Right atrium auricular region (tissue), 2 donors: Measurements from ENCODE around the gene C3orf22. TPM values are rescaled to one million over a fixed set of nuclear protein-coding genes. Genes with fewer than 3 reads are reported as not detected.

Source experiments
- DNase-seq: peaks from one replicate; pipeline ENCODE4 v3.0.0-alpha.2; 2019; ENCODE audit warnings: low spot score
- H3K27ac ChIP-seq, 2 donors: fragments of 200-600 bp; sonication (generic); 1 replicate in 1 of 2; 2 replicates in 1 of 2; pipeline ENCODE4 v1.5.1; 2016 to 2019
- H3K27me3 ChIP-seq, 2 donors: fragments of 200-600 bp; sonication (generic); one replicate each; pipeline versions ENCODE4 v1.5.1 to v1.6.0; 2017 to 2019
- H3K36me3 ChIP-seq: fragments of 200-600 bp; sonication (generic); one replicate; pipeline ENCODE4 v1.5.1; 2016
- H3K4me1 ChIP-seq, 2 donors: fragments of 200-600 bp; sonication (generic); one replicate each; pipeline versions ENCODE4 v1.5.1 to v1.6.0; 2017 to 2019
- H3K4me3 ChIP-seq, 2 donors: fragments of 200-600 bp; sonication (generic); 1 replicate in 1 of 2; 2 replicates in 1 of 2; pipeline ENCODE4 v1.5.1; 2017 to 2019; ENCODE audit warnings: mild to moderate bottlenecking in 1 of 2, moderate library complexity in 1 of 2
- H3K9me3 ChIP-seq, 2 donors: fragments of 200-600 bp; sonication (generic); one replicate each; pipeline ENCODE4 v1.5.1; 2019
- CTCF ChIP-seq, 2 donors: fragments of 200-600 bp; sonication (generic); IDR thresholded peaks; one replicate each; pipeline ENCODE4 v1.5.1; 2019; ENCODE audit warnings: antibody characterized with exemption in 2 of 2
- total RNA-seq, 2 donors: library from RNA; depleted of rRNA; stranded (reverse); fragments of >200 nt; gene quantifications; one replicate each; pipeline ENCODE4 v1.1.0, GENCODE V29; 2016

Gene C3orf22
- total RNA-seq, 2 donors from 2014 or later = not detected

DNA sequence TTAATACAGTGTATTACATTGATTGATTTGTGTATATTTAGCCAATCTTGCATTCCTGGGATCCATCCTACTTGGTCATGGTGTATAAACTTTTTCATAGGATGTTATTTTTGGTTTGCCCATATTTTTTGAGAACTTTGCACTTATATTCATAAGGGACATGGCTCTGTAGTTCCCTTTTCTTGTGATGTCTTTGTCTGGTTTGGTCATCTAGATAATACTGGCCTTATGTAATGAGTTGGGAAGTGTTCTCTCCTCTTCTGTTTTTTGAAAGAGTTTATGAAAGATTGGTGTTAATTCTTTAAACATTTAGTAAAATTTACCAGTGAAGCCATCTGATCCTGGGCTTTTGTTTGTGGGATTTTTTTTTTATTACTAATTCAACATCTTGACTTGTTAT, 25.2 kb downstream of the C3orf22 start:
- peaks cover 0 to 23% of the 10 kb centered on the region in 2 donors for H3K4me1 ChIP-seq
- no peak overlapping the region for H3K27ac ChIP-seq
- no peak for TF ChIP-seq CTCF (IDR thresholded peaks at IDR 0.05)

GRCh38 chr3:126531051-126531330, 27.7 kb downstream of the C3orf22 start:
- Histone ChIP-seq H3K27ac (peak overlapping the region in 1 of 2 donors; percentile 32), H3K36me3 (no peaks in the 10 kb centered on the region), H3K4me1 (peaks cover 0 to 23% of the 10 kb centered on the region in 2 donors), H3K27me3 (no peaks in the 10 kb centered on the region), H3K4me3 (no peak overlapping the region), H3K9me3 (no peaks in the 10 kb centered on the region)
- no peak for DNase-seq
- TF ChIP-seq CTCF (IDR thresholded peaks at IDR 0.05) = no peak

More for the DNA sequence above, 25.2 kb downstream of the C3orf22 start:
- H3K9me3 ChIP-seq = no peaks in the 10 kb centered on the region
- no peaks in the 10 kb centered on the region for H3K36me3 ChIP-seq
- H3K27me3 ChIP-seq = no peaks in the 10 kb centered on the region
- no peak overlapping the region for H3K4me3 ChIP-seq
- no peak for DNase-seq

GRCh38 chr3:126530171-126531050, 28.3 kb downstream of the C3orf22 start:
- DNase-seq = no peak

GRCh38 chr3:126529585-126530170, 29.1 kb downstream of the C3orf22 start:
- Histone ChIP-seq H3K9me3 (no peaks in the 10 kb centered on the region), H3K36me3 (no peaks in the 10 kb centered on the region), H3K4me1 (peaks cover 0 to 25% of the 10 kb centered on the region in 2 donors), H3K4me3 (no peak overlapping the region), H3K27me3 (no peaks in the 10 kb centered on the region), H3K27ac (peak overlapping the region in 1 of 2 donors; percentile 13)
- TF ChIP-seq CTCF (IDR thresholded peaks at IDR 0.05) = no peak
- no peak for DNase-seq

More at GRCh38 chr3:126530171-126531050, 28.3 kb downstream of the C3orf22 start:
- H3K36me3 ChIP-seq = no peaks in the 10 kb centered on the region
- peaks cover 0 to 23% of the 10 kb centered on the region in 2 donors for H3K4me1 ChIP-seq
- H3K27ac ChIP-seq = peak overlapping the region; percentile 13 to 32
- H3K4me3 ChIP-seq = no peak overlapping the region
- TF ChIP-seq CTCF (IDR thresholded peaks at IDR 0.05) = no peak
- H3K27me3 ChIP-seq = no peaks in the 10 kb centered on the region
- H3K9me3 ChIP-seq = no peaks in the 10 kb centered on the region

- H3K9me3 ChIP-seq = no peaks in the 10 kb centered on the region
- no peak for DNase-seq
- H3K4me3 ChIP-seq = no peak overlapping the region
- peak overlapping the region in 1 of 2 donors; percentile 28 for H3K27ac ChIP-seq
- no peaks in the 10 kb centered on the region for H3K27me3 ChIP-seq
- H3K36me3 ChIP-seq = no peaks in the 10 kb centered on the region
- peaks cover 0 to 31% of the 10 kb centered on the region in 2 donors for H3K4me1 ChIP-seq
- peak in 1 of 2 donors; percentile 37 for TF ChIP-seq CTCF (IDR thresholded peaks at IDR 0.05)
These were observed 29.8 kb downstream of the C3orf22 start for GRCh38 chr3:126528800-126529541.
